K562 treated with DMSO at 1 percent for 48 hours (cell line): ENCODE results near the gene BMP2K. TPM values are rescaled to one million over a fixed set of nuclear protein-coding genes. Genes with fewer than 3 reads are reported as not detected.

Source experiments
- total RNA-seq: library from RNA; unstranded; fragments of 300-600 nt; gene quantifications from 2 replicates; pipeline ENCODE4 v1.2.3, GENCODE V29; 2022; ENCODE audit warnings: low replicate concordance; ENCODE audit errors: extremely low read depth

The BMP2K gene
- not detected in 2 replicates for total RNA-seq

DNA sequence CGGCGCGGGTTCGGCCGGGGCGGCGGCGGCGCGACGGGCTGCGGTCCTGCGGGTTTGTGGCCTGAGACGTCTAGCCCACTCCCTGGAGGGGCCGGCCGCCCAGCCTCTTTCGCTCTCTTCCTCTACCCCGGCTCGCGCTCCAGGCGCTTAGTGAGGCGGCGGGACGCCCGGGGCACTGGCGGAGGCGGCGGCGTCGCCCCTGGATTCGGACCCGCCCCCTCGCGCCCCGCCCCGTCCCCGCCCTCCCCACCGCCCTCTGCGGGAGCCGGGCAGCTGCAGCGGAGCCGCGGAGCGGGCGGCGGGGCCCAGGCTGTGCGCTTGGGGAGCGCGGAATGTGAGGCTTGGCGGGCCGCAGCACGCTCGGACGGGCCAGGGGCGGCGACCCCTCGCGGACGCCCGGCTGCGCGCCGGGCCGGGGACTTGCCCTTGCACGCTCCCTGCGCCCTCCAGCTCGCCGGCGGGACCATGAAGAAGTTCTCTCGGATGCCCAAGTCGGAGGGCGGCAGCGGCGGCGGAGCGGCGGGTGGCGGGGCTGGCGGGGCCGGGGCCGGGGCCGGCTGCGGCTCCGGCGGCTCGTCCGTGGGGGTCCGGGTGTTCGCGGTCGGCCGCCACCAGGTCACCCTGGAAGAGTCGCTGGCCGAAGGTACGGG is at the start of gene BMP2K:
Gene BMP2K, plus strand, starts transcription at position 272 of the 650 bp plus-strand sequence. Its CDS starts 194 bp downstream, at position 466.

GRCh38 chr4:78938868-78939666 is 162.9 kb downstream of the BMP2K start, which contains the start of gene PAQR3:
TSS of gene PAQR3 (minus strand) at chr4:78939438. CDS start at chr4:78939224, 214 bp downstream.

Other genes starting within 250 kb of the BMP2K start
- gene ANXA3, start 224.6 kb upstream of the BMP2K start, total RNA-seq: not detected in 2 replicates
- gene PAQR3, start 163.1 kb downstream of the BMP2K start, total RNA-seq: not detected in 2 replicates